GM18861 (cell line): ENCODE results near the gene MUSK.

Source experiments
- ATAC-seq: cut with Tn5 transposase; IDR thresholded peaks from one replicate; pipeline ENCODE4 v1.9.1; 2021; ENCODE audit not compliant: unreplicated experiment

Gene MUSK

GRCh38 chr9:110847671-110848070, 179.1 kb downstream of the MUSK start:
- no peak for ATAC-seq

- ATAC-seq: no peak
Observed at GRCh38 chr9:110850401-110851135, 182.0 kb downstream of the MUSK start.
